CD4-positive, alpha-beta T cell treated with Interleukin-6 at 100 ng/mL for 8 hours (primary cell): ENCODE data around the gene NRIP3.

Experiments
- DNase-seq: peaks from one replicate; pipeline ENCODE4 v3.0.0-alpha.2; 2020; ENCODE audit warnings: mixed read lengths, low spot score

The NRIP3 gene

GRCh38 chr11:9003573-9004182, at the start of gene NRIP3:
Gene NRIP3 (minus strand): TSS chr11:9004001. CDS start chr11:9003935, 66 bp downstream.
- peak; percentile 70 for DNase-seq

- DNase-seq, result no peak
These were observed 48.5 kb upstream of the NRIP3 start for GRCh38 chr11:9052316-9052715.

GRCh38 chr11:9049959-9050358, 46.2 kb upstream of the NRIP3 start:
- DNase-seq, result no peak

- DNase-seq, result no peak
These were observed 44.2 kb upstream of the NRIP3 start for GRCh38 chr11:9047964-9048523.

- no peak for DNase-seq
These were observed 42.7 kb upstream of the NRIP3 start for GRCh38 chr11:9046481-9046880.

- DNase-seq, result no peak
These were observed 38.7 kb upstream of the NRIP3 start for GRCh38 chr11:9042488-9042887.

- no peak for DNase-seq
These were observed 37.9 kb upstream of the NRIP3 start for GRCh38 chr11:9041747-9042146.

- no peak for DNase-seq
These were observed 36.6 kb upstream of the NRIP3 start for GRCh38 chr11:9040410-9040809.

GRCh38 chr11:9039863-9040262, 36.1 kb upstream of the NRIP3 start:
- no peak for DNase-seq

- no peak for DNase-seq
These were observed 35.4 kb upstream of the NRIP3 start for GRCh38 chr11:9039198-9039597.

GRCh38 chr11:9038541-9038940, 34.7 kb upstream of the NRIP3 start:
- no peak for DNase-seq

- no peak for DNase-seq
These were observed 34.2 kb upstream of the NRIP3 start for GRCh38 chr11:9037963-9038362.

- DNase-seq, result no peak
These were observed 33.4 kb upstream of the NRIP3 start for GRCh38 chr11:9037046-9037780.

GRCh38 chr11:9030601-9031000, 26.8 kb upstream of the NRIP3 start:
- no peak for DNase-seq

- DNase-seq, result no peak
These were observed 25.6 kb upstream of the NRIP3 start for GRCh38 chr11:9029422-9029821.

GRCh38 chr11:9028581-9028980, 24.8 kb upstream of the NRIP3 start:
- no peak for DNase-seq

- no peak for DNase-seq
These were observed 21.5 kb upstream of the NRIP3 start for GRCh38 chr11:9025101-9025850.

- DNase-seq, result no peak
These were observed 19.3 kb upstream of the NRIP3 start for GRCh38 chr11:9022961-9023680.

- DNase-seq, result no peak
These were observed 17.1 kb upstream of the NRIP3 start for GRCh38 chr11:9020916-9021315.

- no peak for DNase-seq
These were observed 16.1 kb upstream of the NRIP3 start for GRCh38 chr11:9019861-9020260.

- DNase-seq, result no peak
These were observed 14.0 kb upstream of the NRIP3 start for GRCh38 chr11:9017773-9018172.
